ENCODE data around the gene HSD17B2.

Gene HSD17B2

GRCh38 chr16:82020051-82020450, 15.0 kb upstream of the HSD17B2 start:
- no peak for DNase-seq

GRCh38 chr16:82023206-82023605, 11.8 kb upstream of the HSD17B2 start:
- DNase-seq, result no peak

DNA sequence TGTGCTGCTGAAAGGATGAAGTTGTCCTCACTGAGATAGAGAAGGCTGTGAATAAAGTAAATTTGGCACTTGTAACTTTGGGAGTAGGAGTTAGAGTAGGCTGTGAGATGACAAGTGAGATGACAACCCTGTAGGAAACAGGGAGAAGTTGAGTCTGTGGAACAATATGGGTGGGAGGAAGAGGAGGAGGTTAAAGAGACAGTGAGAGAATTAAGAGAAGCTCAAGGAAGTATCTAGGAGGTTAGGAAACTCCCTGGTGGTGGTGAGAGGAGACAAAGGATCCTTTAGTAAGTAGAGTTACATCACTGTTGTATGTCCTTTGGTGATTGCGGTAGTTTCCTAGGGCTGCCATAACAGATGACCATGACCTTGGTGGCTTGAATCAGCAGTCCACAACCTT, 10.7 kb upstream of the HSD17B2 start:
- DNase-seq, result no peak

- DNase-seq, result no peak
These were observed 10.2 kb upstream of the HSD17B2 start for GRCh38 chr16:82024883-82025282.

GRCh38 chr16:82027629-82028064, 7.4 kb upstream of the HSD17B2 start:
- no peak for DNase-seq

GRCh38 chr16:82031116-82032084, 3.7 kb upstream of the HSD17B2 start:
- no peak for DNase-seq

DNA sequence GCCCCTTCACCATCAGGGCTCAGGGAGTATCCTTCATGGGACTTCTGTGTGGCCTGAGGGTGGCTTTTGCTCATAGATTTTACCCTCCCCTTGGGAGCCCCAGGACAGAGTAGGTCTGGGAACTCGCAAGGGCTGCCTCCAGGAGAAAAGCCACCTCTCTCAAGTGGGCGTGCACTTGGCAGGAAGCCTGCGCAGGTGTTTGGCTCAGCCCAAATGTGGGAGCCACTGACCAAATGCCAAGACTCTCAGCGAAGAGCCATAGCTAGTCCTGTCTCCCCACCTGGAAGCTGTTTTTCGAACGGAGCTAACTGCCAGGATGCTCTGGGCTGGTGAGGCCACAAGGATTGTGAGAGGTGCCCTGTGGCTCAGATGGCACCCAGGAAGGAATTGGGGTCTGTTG, 2.0 kb upstream of the HSD17B2 start:
- no peak for DNase-seq

GRCh38 chr16:82033683-82034300, 1.3 kb upstream of the HSD17B2 start:
- no peak for DNase-seq

DNA sequence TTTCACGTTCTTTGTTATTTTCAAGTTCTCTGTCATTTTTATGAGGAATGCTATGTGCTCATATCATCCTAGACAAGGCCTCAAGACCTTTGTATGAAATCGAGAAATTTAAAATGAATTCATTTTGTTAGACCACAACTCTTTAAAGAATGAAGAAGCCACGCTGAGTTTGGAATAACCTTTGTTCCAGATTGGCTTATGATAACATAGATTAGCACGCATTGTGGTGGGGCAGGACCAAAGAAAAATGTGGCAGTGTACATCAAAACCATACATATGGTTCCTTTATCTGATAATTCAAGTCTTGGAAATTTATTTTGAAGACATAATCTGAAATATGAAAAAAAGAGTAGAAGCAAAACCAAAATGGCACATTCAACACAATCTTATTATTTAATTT, 2.2 kb downstream of the HSD17B2 start:
- DNase-seq, result no peak

- no peak for DNase-seq
These were observed 2.6 kb downstream of the HSD17B2 start for GRCh38 chr16:82037666-82038065.

DNA sequence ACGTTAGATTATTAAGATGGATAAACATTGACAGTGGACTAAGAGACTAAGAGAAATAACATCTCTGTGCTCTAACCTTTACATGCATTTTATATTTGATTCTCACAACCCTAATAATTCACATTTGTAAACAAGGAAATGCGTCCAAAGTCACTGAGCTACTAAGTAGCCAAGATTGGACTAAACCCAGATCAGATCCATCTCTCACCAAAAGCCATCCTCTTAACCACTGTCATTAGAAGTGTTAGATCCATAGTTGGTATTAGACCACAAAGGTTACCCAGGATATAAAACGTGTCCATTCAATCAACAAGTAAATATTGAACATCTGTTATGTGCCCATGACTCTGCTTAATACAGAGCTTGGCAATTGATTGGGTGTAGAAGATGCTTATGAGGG, 5.2 kb downstream of the HSD17B2 start:
- no peak for DNase-seq

GRCh38 chr16:82041542-82041941, 6.5 kb downstream of the HSD17B2 start:
- DNase-seq, result no peak

GRCh38 chr16:82042144-82042543, 7.1 kb downstream of the HSD17B2 start:
- no peak for DNase-seq

DNA sequence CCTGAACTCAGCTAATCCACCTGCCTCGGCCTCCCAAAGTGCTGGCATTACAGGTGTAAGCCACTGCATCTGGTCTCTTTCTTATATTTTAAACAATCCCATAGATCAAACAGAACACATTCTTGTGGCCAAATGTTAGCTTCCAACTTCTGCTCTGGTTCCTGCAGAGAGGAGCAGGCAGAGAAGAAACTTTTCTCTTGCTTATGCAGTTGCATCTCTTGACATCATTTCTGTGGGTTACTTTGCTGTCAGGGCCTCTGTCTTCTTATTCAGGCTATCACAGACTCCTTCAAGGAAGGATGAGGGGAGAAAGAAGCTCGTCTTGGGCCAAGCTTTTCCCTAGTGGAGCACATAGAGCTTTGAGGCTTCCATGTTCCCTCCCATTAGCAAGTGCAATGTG, 7.8 kb downstream of the HSD17B2 start:
- no peak for DNase-seq

DNA sequence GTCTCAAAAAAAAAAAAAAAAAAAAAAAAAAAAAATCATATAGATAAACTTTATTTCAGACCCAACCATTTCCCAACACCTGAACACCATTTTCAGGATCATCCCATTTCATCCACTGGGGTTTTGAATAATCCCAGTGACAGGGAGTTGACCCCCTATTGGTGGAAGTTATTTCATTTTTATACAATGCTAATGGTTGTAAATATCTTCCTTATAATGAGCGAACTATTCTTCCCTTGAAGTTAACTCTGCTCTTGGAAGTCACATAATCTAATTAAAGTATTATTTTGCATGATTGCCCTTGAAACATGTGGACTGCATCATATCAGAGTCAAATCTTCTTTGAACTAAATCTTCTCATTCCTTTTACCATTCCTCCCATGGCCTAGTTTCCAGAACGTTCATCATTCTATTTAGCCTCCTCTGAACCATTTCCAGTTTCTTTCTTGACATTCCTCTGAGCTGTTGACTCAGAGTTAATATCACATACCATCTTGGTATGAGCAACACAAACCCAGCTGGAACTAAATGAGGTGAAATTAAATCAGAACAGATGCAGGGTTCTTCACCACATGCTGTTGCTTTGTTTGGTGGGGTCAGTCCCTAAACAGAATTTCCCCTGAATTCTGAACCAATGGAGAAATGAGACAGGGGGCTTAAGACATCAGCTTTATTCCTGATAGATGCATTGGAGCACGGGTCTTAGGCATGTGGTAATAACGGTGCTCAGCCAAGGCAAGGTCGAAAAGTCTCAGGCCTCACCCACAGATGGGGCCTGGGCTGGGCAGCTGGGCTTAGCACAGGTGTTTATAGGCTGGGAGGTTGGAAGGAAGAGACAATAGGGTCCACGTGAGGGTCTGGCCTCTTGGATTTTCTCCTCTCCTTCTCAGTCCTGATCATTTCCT, 8.9 kb downstream of the HSD17B2 start:
- DNase-seq, result no peak

GRCh38 chr16:82044585-82044911, 9.5 kb downstream of the HSD17B2 start:
- DNase-seq, result no peak

DNA sequence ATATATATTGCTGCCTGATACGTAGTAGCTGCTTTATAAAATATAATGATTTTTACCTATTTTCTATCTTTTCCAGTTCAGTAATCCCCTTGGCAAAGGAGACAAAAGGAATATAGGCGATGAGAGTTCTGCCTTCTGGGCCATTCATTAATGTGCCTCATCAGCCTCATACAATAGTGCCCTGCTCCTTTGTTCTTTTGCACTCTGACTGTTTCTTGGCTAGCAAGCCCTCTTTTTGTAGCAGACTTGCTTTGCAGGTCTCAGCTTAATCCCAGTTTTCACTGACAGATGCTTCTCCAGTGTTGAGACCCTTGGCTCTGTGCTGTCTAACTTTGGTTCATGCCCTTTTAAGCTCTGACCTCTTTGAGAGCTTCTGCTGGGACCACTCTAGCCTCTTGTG, 10.4 kb downstream of the HSD17B2 start:
- no peak for DNase-seq

DNA sequence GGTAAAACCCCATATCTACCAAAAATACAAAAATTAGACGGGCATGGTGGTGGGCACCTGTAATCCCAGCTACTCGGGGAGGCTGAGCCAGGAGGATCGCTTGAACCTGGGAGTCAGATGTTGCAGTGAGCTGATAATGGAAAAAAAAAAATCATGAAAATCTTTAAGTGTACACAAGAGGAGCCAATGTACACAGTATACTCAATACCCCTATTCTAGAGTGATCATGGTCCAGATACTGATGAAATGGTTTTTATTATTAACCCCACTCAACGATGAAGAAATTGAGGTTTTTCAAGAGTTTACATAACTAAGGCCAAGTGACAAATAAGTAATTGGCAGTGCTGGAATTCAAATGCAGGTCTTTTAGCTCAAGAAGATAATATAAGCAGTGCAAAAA, 11.5 kb downstream of the HSD17B2 start:
- DNase-seq, result no peak

- DNase-seq, result no peak
These were observed 11.9 kb downstream of the HSD17B2 start for GRCh38 chr16:82046941-82047340.

GRCh38 chr16:82047374-82047773, 12.3 kb downstream of the HSD17B2 start:
- no peak for DNase-seq

GRCh38 chr16:82047787-82048186, 12.7 kb downstream of the HSD17B2 start:
- no peak for DNase-seq

DNA sequence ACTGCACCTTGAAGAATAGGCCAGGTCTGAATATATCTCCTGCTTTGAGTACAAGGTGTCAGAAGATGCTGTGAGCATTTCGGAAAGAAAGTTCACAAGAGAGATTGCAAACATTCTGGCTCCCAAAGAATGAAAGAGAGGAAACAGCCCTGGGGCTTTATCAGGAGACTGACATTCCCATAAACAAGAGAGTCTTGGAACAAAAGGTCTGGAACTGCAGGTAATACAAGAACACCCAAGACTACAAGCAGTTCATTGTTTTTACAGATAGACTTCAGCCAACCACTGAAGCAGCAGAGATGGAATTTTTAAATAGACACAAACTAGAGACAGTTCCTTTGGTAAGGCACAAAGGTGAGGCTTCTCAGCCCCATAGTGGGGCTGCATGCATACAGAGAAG, 14.4 kb downstream of the HSD17B2 start:
- DNase-seq, result no peak

DNA sequence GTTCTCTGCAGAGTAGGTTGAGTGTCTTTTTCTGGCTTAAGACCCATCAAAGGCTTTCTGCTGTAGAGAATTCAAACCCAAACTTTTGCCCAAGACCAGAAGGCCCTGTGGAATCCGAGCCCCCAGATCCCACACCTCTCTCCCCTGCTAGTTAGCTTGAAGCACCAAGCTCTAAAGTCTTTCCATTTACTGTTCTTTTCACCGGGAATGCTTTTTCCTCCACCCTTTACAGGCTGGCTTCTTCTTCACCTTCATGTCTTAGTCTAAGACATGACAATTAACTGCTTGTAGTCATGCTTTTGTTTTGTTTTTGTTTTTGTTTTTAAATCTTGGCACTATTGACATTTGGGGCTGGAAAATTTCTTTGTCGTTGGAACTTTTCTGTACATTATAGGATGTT, 15.5 kb downstream of the HSD17B2 start:
- DNase-seq, result no peak

Measured in left hindlimb (tissue), 1 donor.